MM.1S (cell line): Measurements from ENCODE around the gene MMRN2.

Experiments
- DNase-seq: peaks from one replicate; pipeline ENCODE4 v3.0.0-alpha.2; 2015
- H2AFZ ChIP-seq: fragments of 300-600 bp; sonication (generic); 2 replicates; pipeline ENCODE4 v1.6.0; 2016; ENCODE audit warnings: antibody characterized with exemption, low read length
- H3F3A ChIP-seq: fragments of 300-600 bp; sonication (generic); 2 replicates; pipeline ENCODE4 v1.6.1; 2016; ENCODE audit warnings: mild to moderate bottlenecking, antibody characterized with exemption, low read length, moderate library complexity, mixed read lengths; ENCODE audit not compliant: insufficient read depth
- H3K27ac ChIP-seq: fragments of 300-600 bp; sonication (generic); 2 replicates; pipeline ENCODE4 v1.5.1; 2016; ENCODE audit warnings: mild to moderate bottlenecking, low read length
- H3K27me3 ChIP-seq: fragments of 300-600 bp; sonication (generic); replicated peaks from 2 replicates; pipeline ENCODE4 v1.6.0; 2016; ENCODE audit warnings: low read length; ENCODE audit not compliant: insufficient read depth
- H3K36me3 ChIP-seq: fragments of 300-600 bp; sonication (generic); replicated peaks from 2 replicates; pipeline ENCODE4 v1.6.1; 2016; ENCODE audit warnings: mild to moderate bottlenecking, low read length, mixed read lengths; ENCODE audit not compliant: insufficient read depth
- H3K4me1 ChIP-seq: fragments of 300-600 bp; sonication (generic); 2 replicates; pipeline ENCODE4 v1.6.1; 2016; ENCODE audit warnings: low read length, mixed read lengths
- H3K4me2 ChIP-seq: fragments of 300-600 bp; sonication (generic); 2 replicates; pipeline ENCODE4 v1.6.0; 2016; ENCODE audit warnings: low read depth, low read length
- H3K4me3 ChIP-seq: fragments of 300-600 bp; sonication (generic); 2 replicates; pipeline ENCODE4 v1.5.1; 2016; ENCODE audit warnings: low read length, mixed read lengths
- H3K79me2 ChIP-seq: fragments of 300-600 bp; sonication (generic); 2 replicates; pipeline ENCODE4 v1.6.1; 2016; ENCODE audit warnings: mixed run types, low read length, mixed read lengths
- H3K9ac ChIP-seq: fragments of 300-600 bp; sonication (generic); 2 replicates; pipeline ENCODE4 v1.6.1; 2016; ENCODE audit warnings: low read length, mixed read lengths
- H3K9me2 ChIP-seq: fragments of 300-600 bp; sonication (generic); replicated peaks from 2 replicates; pipeline ENCODE4 v1.6.1; 2016; ENCODE audit warnings: mild to moderate bottlenecking, low read length, mixed read lengths; ENCODE audit not compliant: insufficient read depth
- H3K9me3 ChIP-seq: fragments of 300-600 bp; sonication (generic); replicated peaks from 2 replicates; pipeline ENCODE4 v1.6.1; 2016; ENCODE audit warnings: mild to moderate bottlenecking, low read length, mixed read lengths; ENCODE audit not compliant: insufficient read depth
- H4K20me1 ChIP-seq: fragments of 300-600 bp; sonication (generic); 2 replicates; pipeline ENCODE4 v1.6.1; 2016; ENCODE audit warnings: mild to moderate bottlenecking, low read length, moderate library complexity, mixed read lengths; ENCODE audit not compliant: insufficient read depth
- EZH2 ChIP-seq: fragments of 300-600 bp; sonication (generic); optimal IDR thresholded peaks from 2 replicates; pipeline ENCODE3; 2017; ENCODE audit warnings: low read depth, mild to moderate bottlenecking, antibody characterized with exemption, low read length, mixed read lengths
- EZH2phosphoT487 ChIP-seq: fragments of 300-600 bp; sonication (generic); IDR thresholded peaks from 2 replicates; pipeline ENCODE4 v1.6.1; 2018; ENCODE audit warnings: antibody characterized with exemption, low read length
- TF ChIP-seq, protein P1 (sequence below): fragments of 300-600 bp; sonication (generic); IDR thresholded peaks from 2 replicates; pipeline ENCODE4 v1.5.1; 2016; ENCODE audit warnings: antibody characterized with exemption, low read length, mixed read lengths

MMRN2 gene

DNA sequence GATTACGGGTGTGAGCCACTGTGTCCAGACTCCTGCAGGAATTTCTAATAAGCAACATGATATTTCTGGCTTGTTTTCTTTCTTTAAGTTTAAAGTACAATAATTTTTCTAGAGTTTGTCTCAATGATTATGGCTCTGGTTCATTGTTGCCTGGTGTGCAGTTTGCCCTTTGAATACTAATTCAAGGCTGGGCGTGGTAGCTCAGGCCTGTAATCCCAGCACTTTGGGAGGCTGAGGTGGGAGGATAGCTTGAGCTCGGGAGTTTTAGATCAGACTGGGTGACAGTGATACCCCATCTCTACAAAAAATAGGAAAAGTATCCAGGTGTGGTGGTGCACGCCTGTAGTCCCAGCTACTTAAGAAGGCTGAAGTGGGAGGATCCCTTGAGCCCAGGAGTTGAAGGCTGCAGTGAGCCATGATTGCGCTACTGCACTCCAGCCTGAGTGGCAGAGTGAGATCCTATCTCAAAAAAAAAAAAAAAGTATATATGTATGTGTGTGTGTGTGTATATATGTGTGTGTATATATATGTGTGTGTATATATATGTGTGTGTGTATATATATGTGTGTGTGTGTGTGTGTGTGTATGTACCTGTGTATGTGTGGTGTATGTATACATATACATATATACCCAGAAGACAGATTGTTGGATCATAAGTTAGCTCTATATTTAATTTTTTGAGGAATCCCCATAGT, 19.1 kb upstream of the MMRN2 start:
- Histone ChIP-seq H3K9ac (no peak overlapping the region), H3K27me3 (no peaks in the 10 kb centered on the region), H3K9me2 (no peaks in the 10 kb centered on the region), H3K4me1 (no peaks in the 10 kb centered on the region), H3K27ac (no peak overlapping the region), H3K9me3 (no peaks in the 10 kb centered on the region), H3F3A (no peaks in the 10 kb centered on the region), H3K36me3 (no peaks in the 10 kb centered on the region), H4K20me1 (no peaks in the 10 kb centered on the region), H2AFZ (no peak overlapping the region), H3K79me2 (no peaks in the 10 kb centered on the region), H3K4me3 (no peak overlapping the region), H3K4me2 (no peak overlapping the region)
- no peak for DNase-seq
- TF ChIP-seq EZH2 (no peak), EZH2phosphoT487 (no peak)
- TF ChIP-seq, protein P1, sequence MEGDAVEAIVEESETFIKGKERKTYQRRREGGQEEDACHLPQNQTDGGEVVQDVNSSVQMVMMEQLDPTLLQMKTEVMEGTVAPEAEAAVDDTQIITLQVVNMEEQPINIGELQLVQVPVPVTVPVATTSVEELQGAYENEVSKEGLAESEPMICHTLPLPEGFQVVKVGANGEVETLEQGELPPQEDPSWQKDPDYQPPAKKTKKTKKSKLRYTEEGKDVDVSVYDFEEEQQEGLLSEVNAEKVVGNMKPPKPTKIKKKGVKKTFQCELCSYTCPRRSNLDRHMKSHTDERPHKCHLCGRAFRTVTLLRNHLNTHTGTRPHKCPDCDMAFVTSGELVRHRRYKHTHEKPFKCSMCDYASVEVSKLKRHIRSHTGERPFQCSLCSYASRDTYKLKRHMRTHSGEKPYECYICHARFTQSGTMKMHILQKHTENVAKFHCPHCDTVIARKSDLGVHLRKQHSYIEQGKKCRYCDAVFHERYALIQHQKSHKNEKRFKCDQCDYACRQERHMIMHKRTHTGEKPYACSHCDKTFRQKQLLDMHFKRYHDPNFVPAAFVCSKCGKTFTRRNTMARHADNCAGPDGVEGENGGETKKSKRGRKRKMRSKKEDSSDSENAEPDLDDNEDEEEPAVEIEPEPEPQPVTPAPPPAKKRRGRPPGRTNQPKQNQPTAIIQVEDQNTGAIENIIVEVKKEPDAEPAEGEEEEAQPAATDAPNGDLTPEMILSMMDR, result no peak

DNA sequence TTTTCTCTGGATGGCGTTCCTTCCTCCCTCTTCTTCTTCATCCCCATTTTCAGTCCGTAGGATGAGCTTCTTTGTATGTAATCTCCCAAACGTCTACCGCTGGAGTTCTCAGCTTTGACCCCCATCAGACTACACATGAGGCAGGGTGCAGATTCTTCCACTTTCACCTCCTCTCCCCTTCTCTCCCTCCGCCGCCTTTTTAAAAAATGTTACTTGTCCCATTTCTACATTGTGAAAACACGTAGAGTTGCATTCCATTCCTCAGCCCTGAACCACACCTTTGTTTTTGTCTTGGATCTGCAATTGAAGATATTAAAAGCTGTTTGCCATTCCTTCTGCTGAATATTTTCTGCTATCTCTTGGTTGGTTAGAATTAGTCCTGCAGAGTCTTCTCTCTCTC, 17.1 kb upstream of the MMRN2 start:
- Histone ChIP-seq H3K4me1 (no peaks in the 10 kb centered on the region), H2AFZ (no peak overlapping the region), H3K9ac (no peak overlapping the region), H3K4me3 (no peak overlapping the region), H3F3A (no peaks in the 10 kb centered on the region), H3K9me2 (no peaks in the 10 kb centered on the region), H4K20me1 (no peaks in the 10 kb centered on the region), H3K9me3 (no peaks in the 10 kb centered on the region), H3K36me3 (no peaks in the 10 kb centered on the region), H3K79me2 (no peaks in the 10 kb centered on the region), H3K27ac (no peak overlapping the region), H3K27me3 (no peaks in the 10 kb centered on the region), H3K4me2 (no peak overlapping the region)
- TF ChIP-seq EZH2, result no peak
- TF ChIP-seq EZH2phosphoT487, result no peak
- DNase-seq, result no peak

DNA sequence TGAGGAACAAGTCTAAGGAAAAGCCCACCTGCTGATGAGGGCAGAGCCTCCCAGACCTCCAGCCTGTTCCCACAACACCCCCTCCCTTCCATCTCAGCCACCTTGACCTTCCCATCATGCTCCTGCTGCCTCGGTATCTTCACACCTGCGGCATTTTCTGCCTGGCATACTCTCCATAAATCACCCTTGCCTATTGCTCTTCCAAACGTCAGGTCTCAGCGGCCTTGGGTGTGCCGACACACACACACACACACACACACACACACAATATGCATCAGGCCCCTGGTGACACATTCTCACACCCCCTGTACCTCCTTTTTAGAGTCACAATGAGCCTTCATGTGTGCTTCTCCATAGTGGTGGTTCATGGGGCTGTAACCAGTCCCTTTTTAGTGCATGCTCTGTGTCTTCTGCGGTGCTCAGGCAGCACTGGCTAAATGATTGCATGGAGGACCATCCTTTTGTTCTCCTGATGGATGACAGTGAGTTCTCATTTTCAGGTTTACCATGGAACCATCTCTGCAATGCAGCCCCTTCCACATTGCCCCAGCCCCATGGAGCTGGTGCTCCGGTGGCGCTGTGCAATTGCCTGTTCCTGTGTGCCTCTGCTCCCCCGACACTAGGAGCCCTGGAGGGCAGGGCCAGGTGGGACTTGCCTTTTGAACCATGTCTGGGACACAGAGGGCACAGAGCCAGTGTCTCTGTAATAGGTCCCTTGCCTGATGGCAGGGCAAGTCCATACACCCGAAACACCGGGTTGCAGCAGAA, 15.4 kb upstream of the MMRN2 start:
- no peak overlapping the region for H3K4me2 ChIP-seq
- H2AFZ ChIP-seq, result no peak overlapping the region

More for the DNA sequence above, 15.4 kb upstream of the MMRN2 start:
- H3K27ac ChIP-seq, result no peak overlapping the region
- no peaks in the 10 kb centered on the region for H3K4me1 ChIP-seq
- H3F3A ChIP-seq, result no peaks in the 10 kb centered on the region
- no peak for DNase-seq
- H4K20me1 ChIP-seq, result no peaks in the 10 kb centered on the region
- no peaks in the 10 kb centered on the region for H3K9me2 ChIP-seq
- H3K27me3 ChIP-seq, result no peaks in the 10 kb centered on the region
- H3K9ac ChIP-seq, result no peak overlapping the region
- H3K4me3 ChIP-seq, result no peak overlapping the region
- no peaks in the 10 kb centered on the region for H3K79me2 ChIP-seq
- H3K36me3 ChIP-seq, result no peaks in the 10 kb centered on the region
- H3K9me3 ChIP-seq, result no peaks in the 10 kb centered on the region
- TF ChIP-seq EZH2 (no peak), EZH2phosphoT487 (no peak)
- TF ChIP-seq, protein P1, result no peak
